ENCODE data around the gene BIRC3.
A peak's percentile ranks its signal among the peaks of the same experiment; 100 is the strongest.
"Not testable (repeated sequence)": the region's sequence is repeated elsewhere in the genome, so short reads cannot be mapped to it uniquely, and the experiment has no call there.

BIRC3 gene

DNA sequence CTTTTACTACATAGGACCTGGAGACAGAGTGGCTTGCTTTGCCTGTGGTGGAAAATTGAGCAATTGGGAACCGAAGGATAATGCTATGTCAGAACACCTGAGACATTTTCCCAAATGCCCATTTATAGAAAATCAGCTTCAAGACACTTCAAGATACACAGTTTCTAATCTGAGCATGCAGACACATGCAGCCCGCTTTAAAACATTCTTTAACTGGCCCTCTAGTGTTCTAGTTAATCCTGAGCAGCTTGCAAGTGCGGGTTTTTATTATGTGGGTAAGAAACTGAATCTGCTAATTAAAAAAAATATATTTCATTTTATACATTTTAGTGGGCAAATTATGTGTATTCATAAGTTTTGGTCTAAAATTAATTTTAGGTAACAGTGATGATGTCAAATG lies 7.8 kb downstream of the BIRC3 start:
- no peak for DNase-seq (ENCODE audit: low spot score)

- no peak for DNase-seq (ENCODE audit: low spot score)
These were observed 11.5 kb downstream of the BIRC3 start for GRCh38 chr11:102328748-102329147.

GRCh38 chr11:102330231-102330630 lies 12.9 kb downstream of the BIRC3 start:
- DNase-seq (ENCODE audit: low spot score), result no peak

- DNase-seq (ENCODE audit: low spot score), result no peak
These were observed 14.1 kb downstream of the BIRC3 start for GRCh38 chr11:102331341-102331740.

DNA sequence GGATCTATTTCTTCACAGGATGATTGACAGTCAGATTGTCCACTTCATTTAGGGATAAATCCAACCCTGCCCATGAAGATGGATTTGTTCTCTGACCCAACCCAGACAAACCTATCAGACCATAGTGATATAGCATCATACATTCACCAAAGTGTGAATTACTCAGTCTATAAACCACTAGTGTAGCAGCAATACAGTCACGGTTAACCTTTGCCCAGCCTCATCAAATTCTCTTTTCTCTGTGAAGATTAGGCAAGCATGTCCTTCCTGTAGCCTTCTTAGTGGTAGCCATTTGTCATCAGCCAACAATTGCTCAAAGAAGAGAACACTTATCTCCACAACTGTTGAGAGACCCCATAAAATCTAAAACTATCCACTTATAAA lies 15.3 kb downstream of the BIRC3 start:
- DNase-seq (ENCODE audit: low spot score), result no peak

- DNase-seq (ENCODE audit: low spot score), result no peak
These were observed 21.3 kb downstream of the BIRC3 start for GRCh38 chr11:102338479-102339010.

DNA sequence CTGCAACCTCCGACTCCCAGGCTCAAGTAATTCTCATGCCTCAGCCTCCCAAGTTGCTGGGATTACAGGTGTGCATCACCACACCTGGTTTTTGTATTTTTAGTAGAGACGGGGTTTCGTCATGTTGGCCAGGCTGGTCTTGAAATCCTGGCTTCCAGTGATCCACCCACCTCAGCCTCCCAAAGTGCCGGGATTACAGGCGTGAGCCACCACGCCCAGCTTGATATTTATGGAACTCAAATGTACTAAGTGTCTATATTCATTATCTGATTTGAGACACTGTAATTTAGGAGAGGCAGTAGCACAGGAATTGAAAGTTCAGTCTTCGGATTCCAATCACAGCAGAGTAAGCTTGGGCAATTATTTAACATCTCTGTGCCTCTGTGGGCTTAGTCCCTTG lies 24.0 kb downstream of the BIRC3 start:
- not testable (repeated sequence) for DNase-seq (ENCODE audit: low spot score)

DNA sequence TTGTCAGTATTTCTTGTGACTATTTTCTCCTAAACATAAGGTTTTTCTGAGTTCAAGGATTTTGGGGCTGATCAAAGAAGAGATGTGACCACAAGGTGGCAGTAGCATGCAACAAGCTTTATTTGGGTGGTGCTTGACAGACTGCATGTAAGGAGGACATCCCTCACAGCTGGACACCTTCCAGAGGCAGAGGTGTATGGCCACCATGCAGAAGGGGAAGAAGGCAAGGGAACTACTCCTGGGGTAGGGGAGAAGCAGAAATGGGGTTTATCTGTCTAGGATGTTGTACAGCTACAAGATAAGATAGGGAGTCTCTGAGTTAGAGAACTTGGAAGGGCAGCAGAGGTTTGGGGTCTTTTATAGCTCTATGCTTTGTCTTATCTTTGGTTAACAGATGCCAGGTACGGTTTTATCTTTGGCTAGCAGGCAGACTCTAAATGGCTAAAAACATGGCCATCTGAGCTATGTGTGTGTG lies 24.6 kb downstream of the BIRC3 start:
- DNase-seq (ENCODE audit: low spot score), result no peak

GRCh38 chr11:102343809-102344208 lies 26.5 kb downstream of the BIRC3 start:
- DNase-seq (ENCODE audit: low spot score), result no peak

- no peak for DNase-seq (ENCODE audit: low spot score)
These were observed 28.6 kb downstream of the BIRC3 start for GRCh38 chr11:102345904-102346303.

- no peak for DNase-seq (ENCODE audit: low spot score)
These were observed 29.1 kb downstream of the BIRC3 start for GRCh38 chr11:102346456-102346747.

DNA sequence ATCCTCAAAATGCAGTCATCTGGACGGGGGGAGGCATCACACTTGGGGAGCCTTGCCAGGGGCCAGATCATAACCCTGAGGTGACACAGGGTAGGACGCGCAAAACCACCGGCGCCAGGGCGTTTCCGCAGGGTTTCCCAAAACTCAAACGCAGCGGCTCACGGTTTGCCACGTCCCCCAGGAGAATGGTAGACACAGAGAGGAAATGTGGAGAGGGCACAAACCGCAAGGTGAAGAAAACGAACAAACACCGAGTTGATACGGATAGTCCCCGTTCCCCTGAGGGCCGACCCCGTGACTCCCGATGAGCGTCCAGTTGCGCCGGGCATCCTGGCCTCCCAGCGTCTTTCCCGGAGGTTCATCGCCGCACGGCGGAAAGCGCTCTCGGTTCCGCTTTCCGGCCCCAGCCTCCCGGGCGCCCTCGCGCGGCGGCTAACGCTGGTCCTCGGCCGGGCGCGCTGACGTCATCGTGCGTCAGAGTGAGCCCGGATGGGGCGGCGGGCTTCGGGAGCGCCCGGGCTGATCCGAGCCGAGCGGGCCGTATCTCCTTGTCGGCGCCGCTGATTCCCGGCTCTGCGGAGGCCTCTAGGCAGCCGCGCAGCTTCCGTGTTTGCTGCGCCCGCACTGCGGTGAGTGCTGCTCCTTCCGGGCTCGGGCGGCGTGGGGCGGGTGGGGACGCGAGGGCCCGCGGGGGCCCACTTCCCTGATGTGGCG lies 29.6 kb downstream of the BIRC3 start, which contains the start of gene BIRC2:
TSS of gene BIRC2 (plus strand) at position 467 of the 714 bp plus-strand sequence. CDS start 2,641 bp downstream, outside the sequence.
- DNase-seq (ENCODE audit: low spot score), result peak; percentile 34

DNA sequence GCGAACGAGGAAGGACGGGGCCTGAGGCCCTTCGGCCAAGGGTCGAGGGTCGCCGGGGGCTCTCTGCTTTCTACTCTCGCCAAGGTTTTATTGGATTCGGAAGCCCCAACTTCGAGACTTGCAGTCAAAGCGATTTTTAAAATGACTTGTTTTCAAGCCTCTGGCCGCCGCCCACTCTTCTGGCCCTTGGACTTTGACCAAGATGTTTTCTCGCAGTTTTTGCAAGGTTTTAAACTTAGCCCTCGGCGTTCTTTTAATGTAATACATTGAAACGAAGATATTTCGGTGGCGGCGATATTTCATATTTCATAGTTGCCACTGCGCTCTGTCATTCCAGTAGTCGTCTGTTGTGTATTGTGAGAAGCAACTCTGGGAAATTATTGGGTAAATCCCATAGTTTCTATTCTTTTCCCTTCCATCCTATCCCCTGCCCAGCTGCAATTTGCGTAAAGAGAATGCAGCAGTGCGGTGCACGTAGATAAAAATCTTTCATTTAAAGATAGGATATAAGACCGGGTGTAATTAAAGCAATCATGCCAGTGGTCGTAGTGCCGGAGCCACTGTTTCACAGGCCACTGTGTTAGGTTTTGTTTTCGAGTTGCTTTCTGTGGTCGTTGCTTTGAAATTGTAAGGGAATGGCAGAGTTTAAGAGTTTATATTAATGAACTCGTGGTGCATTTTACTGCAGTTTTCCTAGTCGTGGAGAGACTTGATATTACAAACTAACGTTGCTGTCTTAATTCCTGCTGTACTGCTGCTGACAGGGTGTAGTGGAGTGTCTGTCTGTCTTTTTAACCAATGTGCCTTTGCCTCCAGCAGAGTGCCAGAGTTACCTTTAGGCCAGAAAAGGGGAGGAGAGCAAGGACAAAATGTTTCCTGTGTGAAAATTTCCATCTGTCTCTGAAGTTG lies 30.4 kb downstream of the BIRC3 start:
- no peak for DNase-seq (ENCODE audit: low spot score)

- no peak for DNase-seq (ENCODE audit: low spot score)
These were observed 39.8 kb downstream of the BIRC3 start for GRCh38 chr11:102357116-102357515.

DNA sequence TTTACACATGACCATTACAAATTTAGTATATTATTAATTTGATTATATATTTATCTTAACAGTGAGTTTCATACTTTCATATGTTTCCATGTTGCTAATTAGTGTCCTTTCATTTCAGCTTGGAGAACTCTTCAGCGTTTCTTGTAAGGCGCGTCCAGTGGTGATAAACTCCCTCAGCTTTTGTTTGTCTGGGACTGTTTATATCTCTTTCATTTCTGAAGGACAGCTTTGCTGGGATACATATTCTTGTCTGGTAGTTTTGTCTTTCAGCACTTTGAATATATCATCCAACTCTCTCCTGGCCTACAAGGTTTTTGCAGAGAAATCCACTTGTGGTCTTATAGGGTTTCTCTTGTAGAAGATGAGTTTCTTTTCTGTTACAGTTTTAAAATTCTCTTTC lies 42.1 kb downstream of the BIRC3 start:
- DNase-seq (ENCODE audit: low spot score), result no peak

DNA sequence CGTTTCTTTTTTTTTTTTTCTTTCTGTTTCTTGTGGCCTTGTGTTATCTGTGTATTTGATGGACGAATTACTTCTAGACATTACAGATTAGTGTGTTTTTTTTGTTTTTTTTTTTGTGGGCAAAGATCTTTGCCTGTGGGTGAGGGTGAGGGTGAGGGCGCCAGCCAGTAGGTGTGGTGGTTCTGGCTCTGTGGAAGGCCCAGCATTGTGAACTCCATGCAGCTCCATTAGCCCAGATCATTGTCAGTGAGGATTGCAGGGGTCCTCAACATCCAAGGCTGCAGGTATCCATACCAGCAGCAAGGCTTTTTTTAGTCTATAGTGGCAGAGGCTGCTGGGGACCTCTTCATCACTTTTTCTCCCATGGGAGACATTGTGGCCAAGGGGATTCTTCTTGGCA lies 43.4 kb downstream of the BIRC3 start:
- DNase-seq (ENCODE audit: low spot score), result no peak

GRCh38 chr11:102361086-102362031 lies 44.1 kb downstream of the BIRC3 start:
- DNase-seq (ENCODE audit: low spot score), result no peak

- no peak for DNase-seq (ENCODE audit: low spot score)
These were observed 47.7 kb downstream of the BIRC3 start for GRCh38 chr11:102364991-102365390.

- DNase-seq (ENCODE audit: low spot score), result no peak
These were observed 50.1 kb downstream of the BIRC3 start for GRCh38 chr11:102367364-102367763.

DNA sequence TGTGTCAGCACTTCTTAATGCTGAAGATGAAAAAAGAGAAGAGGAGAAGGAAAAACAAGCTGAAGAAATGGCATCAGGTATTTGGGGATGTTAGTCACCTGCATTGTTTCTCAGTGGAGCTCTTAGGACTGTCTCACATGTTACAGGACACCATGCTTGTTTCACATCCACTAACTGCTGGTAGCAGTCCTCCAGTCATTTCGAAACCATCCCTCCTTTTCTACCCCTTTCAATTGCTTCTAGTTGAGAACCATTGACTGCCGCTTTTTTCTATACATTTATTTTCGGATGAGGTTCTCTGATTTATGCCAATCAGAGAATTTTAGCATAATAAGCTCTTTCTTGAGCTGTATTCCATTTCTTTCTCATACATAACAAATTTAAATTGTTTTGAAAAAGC lies 51.2 kb downstream of the BIRC3 start:
- no peak for DNase-seq (ENCODE audit: low spot score)

DNA sequence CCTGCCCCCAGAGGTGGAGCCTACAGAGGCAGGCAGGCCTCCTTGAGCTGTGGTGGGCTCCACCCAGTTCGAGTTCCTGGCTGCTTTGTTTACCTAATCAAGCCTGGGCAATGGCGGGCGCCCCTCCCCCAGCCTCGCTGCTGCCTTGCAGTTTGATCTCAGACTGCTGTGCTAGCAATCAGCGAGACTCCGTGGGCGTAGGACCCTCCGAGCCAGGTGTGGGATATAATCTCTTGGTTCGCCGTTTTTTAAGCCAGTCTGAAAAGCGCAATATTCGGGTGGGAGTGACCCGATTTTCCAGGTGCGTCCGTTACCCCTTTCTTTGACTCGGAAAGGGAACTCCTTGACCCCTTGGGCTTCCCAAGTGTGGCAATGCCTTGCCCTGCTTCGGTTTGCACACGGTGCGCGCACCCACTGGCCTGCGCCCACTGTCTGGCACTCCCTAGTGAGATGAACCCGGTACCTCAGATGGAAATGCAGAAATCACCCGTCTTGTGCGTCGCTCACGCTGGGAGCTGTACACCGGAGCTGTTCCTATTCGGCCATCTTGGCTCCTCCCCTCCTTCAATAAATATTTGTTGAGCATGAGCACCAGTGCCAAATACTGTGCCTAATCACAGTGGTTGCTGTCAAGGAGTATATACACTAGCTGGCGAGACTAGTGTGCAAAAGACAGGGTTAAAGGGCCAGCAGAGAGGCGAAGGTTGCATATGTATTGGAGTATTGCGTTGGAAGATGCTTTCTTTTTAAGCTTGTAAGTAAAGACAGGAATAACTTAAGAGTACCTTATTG lies 57.5 kb downstream of the BIRC3 start:
- not testable (repeated sequence) for DNase-seq (ENCODE audit: low spot score)
